H9 (cell line): ENCODE results near the gene CXorf66. TPM values are rescaled to one million over a fixed set of nuclear protein-coding genes. Genes with fewer than 3 reads are reported as not detected.

Experiments used
- DNase-seq: peaks from one replicate; pipeline ENCODE4 v3.0.0-alpha.2; 2017
- H2AFZ ChIP-seq: one replicate; pipeline ENCODE4 v1.6.1; 2013; ENCODE audit warnings: mild to moderate bottlenecking, low read length, control low read depth, moderate library complexity
- H2AK5ac ChIP-seq: 2 replicates; pipeline ENCODE4 v1.6.1; 2013; ENCODE audit warnings: low read length, control low read depth, mixed read lengths; ENCODE audit not compliant: insufficient read length
- H2BK120ac ChIP-seq: one replicate; pipeline ENCODE4 v1.6.1; 2013; ENCODE audit warnings: low read depth, mild to moderate bottlenecking, low read length, control low read depth, inconsistent platforms; ENCODE audit not compliant: poor library complexity, severe bottlenecking
- H2BK12ac ChIP-seq: 2 replicates; pipeline ENCODE4 v1.6.1; 2013; ENCODE audit warnings: low read length, control low read depth, mixed read lengths, low read depth; ENCODE audit not compliant: insufficient read length
- H2BK15ac ChIP-seq: 2 replicates; pipeline ENCODE4 v1.6.1; 2013; ENCODE audit warnings: low read depth, low read length, control low read depth
- H2BK20ac ChIP-seq: one replicate; pipeline ENCODE4 v1.6.1; 2013; ENCODE audit warnings: low read depth, mild to moderate bottlenecking, low read length, control low read depth, inconsistent platforms; ENCODE audit not compliant: poor library complexity, severe bottlenecking
- H2BK5ac ChIP-seq: 2 replicates; pipeline ENCODE4 v1.6.1; 2013; ENCODE audit warnings: low read length, control low read depth, mixed read lengths; ENCODE audit not compliant: insufficient read length
- H3K14ac ChIP-seq: 2 replicates; pipeline ENCODE4 v1.6.1; 2013; ENCODE audit warnings: low read length, control low read depth; ENCODE audit not compliant: insufficient read depth
- H3K18ac ChIP-seq: 2 replicates; pipeline ENCODE4 v1.6.1; 2013; ENCODE audit warnings: low read depth, mild to moderate bottlenecking, mixed read lengths, low read length, control low read depth; ENCODE audit not compliant: insufficient read length
- H3K23ac ChIP-seq: 2 replicates; pipeline ENCODE4 v1.6.1; 2013; ENCODE audit warnings: low read length, control low read depth, mixed read lengths, low read depth; ENCODE audit not compliant: insufficient read length
- H3K23me2 ChIP-seq: 2 replicates; pipeline ENCODE4 v1.6.1; 2013; ENCODE audit warnings: low read depth, mild to moderate bottlenecking, mixed read lengths, low read length, control low read depth; ENCODE audit not compliant: insufficient read length, poor library complexity, severe bottlenecking
- H3K27ac ChIP-seq: 2 replicates; pipeline ENCODE4 v1.5.1; 2013; ENCODE audit warnings: low read length, control low read depth, mixed read lengths, low read depth; ENCODE audit not compliant: insufficient read length
- H3K27me3 ChIP-seq: 2 replicates; pipeline ENCODE4 v1.6.1; 2013; ENCODE audit warnings: low read length, control low read depth, inconsistent platforms; ENCODE audit not compliant: insufficient read depth
- H3K4ac ChIP-seq: 2 replicates; pipeline ENCODE4 v1.6.1; 2013; ENCODE audit warnings: low read depth, mild to moderate bottlenecking, control low read depth, inconsistent platforms, low read length, moderate library complexity
- H3K4me1 ChIP-seq: 2 replicates; pipeline ENCODE4 v1.6.1; 2013; ENCODE audit warnings: low read length, control low read depth, inconsistent platforms; ENCODE audit not compliant: insufficient read depth
- H3K4me2 ChIP-seq: 2 replicates; pipeline ENCODE4 v1.6.1; 2013; ENCODE audit warnings: low read length, control low read depth, mixed read lengths; ENCODE audit not compliant: insufficient read length, insufficient read depth
- H3K56ac ChIP-seq: 2 replicates; pipeline ENCODE4 v1.6.1; 2013; ENCODE audit warnings: low read depth, mild to moderate bottlenecking, mixed read lengths, low read length, control low read depth; ENCODE audit not compliant: insufficient read length
- H3K79me1 ChIP-seq: 2 replicates; pipeline ENCODE4 v1.6.1; 2013; ENCODE audit warnings: low read depth, mild to moderate bottlenecking, moderate library complexity, low read length, control low read depth, inconsistent platforms; ENCODE audit not compliant: insufficient read depth, poor library complexity, severe bottlenecking
- H3K79me2 ChIP-seq: 2 replicates; pipeline ENCODE4 v1.6.1; 2013; ENCODE audit warnings: low read length, control low read depth, inconsistent platforms; ENCODE audit not compliant: insufficient read depth
- H3K9ac ChIP-seq: 2 replicates; pipeline ENCODE4 v1.6.1; 2013; ENCODE audit warnings: low read length, control low read depth, mixed read lengths; ENCODE audit not compliant: insufficient read length; ENCODE audit errors: extremely low read depth
- H3K9me3 ChIP-seq: one replicate; pipeline ENCODE4 v1.6.1; 2013; ENCODE audit warnings: low read depth, low read length, inconsistent platforms; ENCODE audit not compliant: control insufficient read depth
- H3T11ph ChIP-seq: one replicate; pipeline ENCODE4 v1.6.1; 2013; ENCODE audit warnings: mild to moderate bottlenecking, low read length, control low read depth, inconsistent platforms
- H4K20me1 ChIP-seq: one replicate; pipeline ENCODE4 v1.6.1; 2013; ENCODE audit not compliant: control insufficient read depth, insufficient read length, insufficient read depth
- H4K5ac ChIP-seq: 2 replicates; pipeline ENCODE4 v1.6.1; 2013; ENCODE audit warnings: low read depth, mild to moderate bottlenecking, mixed read lengths, low read length, control low read depth; ENCODE audit not compliant: insufficient read length
- H4K8ac ChIP-seq: replicated peaks from 2 replicates; pipeline ENCODE4 v1.6.1; 2013; ENCODE audit warnings: low read length, control low read depth, mixed read lengths, low read depth; ENCODE audit not compliant: insufficient read length
- H4K91ac ChIP-seq: 2 replicates; pipeline ENCODE4 v1.6.1; 2013; ENCODE audit warnings: low read depth, mild to moderate bottlenecking, moderate library complexity, mixed read lengths, low read length, control low read depth; ENCODE audit not compliant: insufficient read length
- H3K27ac Mint-ChIP-seq, 3 experiments: 2 replicates in 2 of 3; 3 replicates in 1 of 3; pipeline ENCODE4 v1.8.0; 2020 to 2021; ENCODE audit warnings: mixed read lengths in 3 of 3, mild to moderate bottlenecking in 1 of 3, moderate library complexity in 1 of 3
- H3K27me3 Mint-ChIP-seq: 2 replicates; pipeline ENCODE4 v1.8.0; 2021; ENCODE audit warnings: low read depth, mild to moderate bottlenecking, moderate library complexity, mixed read lengths
- H3K36me3 Mint-ChIP-seq, 3 experiments: 2 replicates in 2 of 3; 3 replicates in 1 of 3; pipeline ENCODE4 v1.8.0; 2020 to 2021; ENCODE audit warnings: low read depth in 3 of 3, mixed read lengths in 3 of 3; ENCODE audit not compliant: insufficient read depth in 1 of 3
- H3K4me1 Mint-ChIP-seq, 2 experiments: 2 replicates each; pipeline ENCODE4 v1.8.0; 2020; ENCODE audit warnings: mixed read lengths in 2 of 2
- H3K4me3 Mint-ChIP-seq, 2 experiments: 2 replicates in 1 of 2; 3 replicates in 1 of 2; pipeline ENCODE4 v1.8.0; 2020 to 2021; ENCODE audit warnings: mild to moderate bottlenecking in 2 of 2, mixed read lengths in 2 of 2, moderate library complexity in 1 of 2
- H3K9me3 Mint-ChIP-seq, 2 experiments: 2 replicates in 1 of 2; 3 replicates in 1 of 2; pipeline ENCODE4 v1.8.0; 2020; ENCODE audit warnings: mild to moderate bottlenecking in 2 of 2, mixed read lengths in 2 of 2, moderate library complexity in 1 of 2
- WGBS: extraction: QIAGEN DNeasy Blood & Tissue Kit; methylation state at CpG from one replicate; pipeline ENCODE4 v1.1.7; 2013; ENCODE audit warnings: missing lambda C conversion rate, low lambda C conversion rate, mixed read lengths; ENCODE audit not compliant: insufficient read length; ENCODE audit errors: extremely low coverage; 5-methylcytosine and 5-hydroxymethylcytosine counted together
- total RNA-seq: library from RNA; stranded (reverse); gene quantifications from 2 replicates; pipeline ENCODE4 v1.2.1, GENCODE V29; 2021
- TF ChIP-seq, protein P1 (sequence below): fragments of 200-600 bp; sonication (generic); conservative IDR thresholded peaks from 3 replicates; pipeline ENCODE4 v1.8.0; 2021; ENCODE audit warnings: antibody characterized with exemption, mild to moderate bottlenecking

CXorf66 gene
- total RNA-seq, 1 experiment from 2014 or later: not detected

DNA sequence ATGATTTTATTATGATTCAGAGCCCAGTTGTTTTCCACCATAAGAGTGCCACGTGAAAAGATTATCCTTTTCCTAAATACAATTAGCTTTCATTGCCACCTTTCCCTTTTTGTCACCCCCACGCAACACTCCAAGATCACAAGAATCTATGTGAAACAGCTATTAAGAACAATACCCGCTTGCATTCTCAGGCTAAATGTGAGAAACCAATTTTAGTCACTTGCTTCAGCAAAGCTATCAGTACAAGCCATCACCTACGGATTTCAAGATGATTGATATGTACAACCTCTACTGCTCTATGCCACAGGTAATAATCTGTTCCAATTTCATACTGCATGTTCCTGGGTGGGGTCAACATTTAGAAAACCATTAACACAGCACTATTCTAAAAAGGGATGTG, 34.9 kb downstream of the CXorf66 start:
- H3K27ac Mint-ChIP-seq: no peak overlapping the region
- H4K20me1 ChIP-seq: no peaks in the 10 kb centered on the region

More for the DNA sequence above, 34.9 kb downstream of the CXorf66 start:
- H3K9me3 ChIP-seq: no peaks in the 10 kb centered on the region
- DNase-seq: no peak
- no peak overlapping the region for H2AFZ ChIP-seq
- no peak overlapping the region for H2BK20ac ChIP-seq
- Mint-ChIP-seq H3K4me3 (peak overlapping the region; percentile 72 to 88), H3K4me1 (peaks cover 22 to 29% of the 10 kb centered on the region in 2 experiments), H3K9me3 (peaks cover 0 to 35% of the 10 kb centered on the region in 2 experiments; a peak in 3 of 5 replicates), H3K27me3 (no peaks in the 10 kb centered on the region), H3K36me3 (peaks cover 0 to 7% (median 0%) of the 10 kb centered on the region in 3 experiments; a peak in 2 of 7 replicates)
- H3K4me1 ChIP-seq: peaks cover 3% of the 10 kb centered on the region; the same call in 1 of the 2 replicates
- peaks cover 18% of the 10 kb centered on the region; the same call in 1 of the 2 replicates for H3K79me2 ChIP-seq
- no CpG with 5 or more reads among the region's 4 CpGs for WGBS
- H2BK15ac ChIP-seq: no peak overlapping the region
- no peak overlapping the region for H4K91ac ChIP-seq
- peak overlapping the region; percentile 41 for H3K9ac ChIP-seq
- no peak overlapping the region for H3K27ac ChIP-seq
- no peak overlapping the region for H3K23ac ChIP-seq
- H3K27me3 ChIP-seq: no peaks in the 10 kb centered on the region
- no peak overlapping the region for H3T11ph ChIP-seq
- H4K8ac ChIP-seq: no peak overlapping the region
- no peak overlapping the region for H2BK120ac ChIP-seq
- peak overlapping the region; percentile 93 for H3K4me2 ChIP-seq
- H3K56ac ChIP-seq: no peak overlapping the region
- TF ChIP-seq, protein P1, sequence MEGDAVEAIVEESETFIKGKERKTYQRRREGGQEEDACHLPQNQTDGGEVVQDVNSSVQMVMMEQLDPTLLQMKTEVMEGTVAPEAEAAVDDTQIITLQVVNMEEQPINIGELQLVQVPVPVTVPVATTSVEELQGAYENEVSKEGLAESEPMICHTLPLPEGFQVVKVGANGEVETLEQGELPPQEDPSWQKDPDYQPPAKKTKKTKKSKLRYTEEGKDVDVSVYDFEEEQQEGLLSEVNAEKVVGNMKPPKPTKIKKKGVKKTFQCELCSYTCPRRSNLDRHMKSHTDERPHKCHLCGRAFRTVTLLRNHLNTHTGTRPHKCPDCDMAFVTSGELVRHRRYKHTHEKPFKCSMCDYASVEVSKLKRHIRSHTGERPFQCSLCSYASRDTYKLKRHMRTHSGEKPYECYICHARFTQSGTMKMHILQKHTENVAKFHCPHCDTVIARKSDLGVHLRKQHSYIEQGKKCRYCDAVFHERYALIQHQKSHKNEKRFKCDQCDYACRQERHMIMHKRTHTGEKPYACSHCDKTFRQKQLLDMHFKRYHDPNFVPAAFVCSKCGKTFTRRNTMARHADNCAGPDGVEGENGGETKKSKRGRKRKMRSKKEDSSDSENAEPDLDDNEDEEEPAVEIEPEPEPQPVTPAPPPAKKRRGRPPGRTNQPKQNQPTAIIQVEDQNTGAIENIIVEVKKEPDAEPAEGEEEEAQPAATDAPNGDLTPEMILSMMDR: no peak
- no peak overlapping the region for H3K18ac ChIP-seq
- no peak overlapping the region for H2BK5ac ChIP-seq
- H3K14ac ChIP-seq: no peak overlapping the region
- no peaks in the 10 kb centered on the region for H3K79me1 ChIP-seq
- no peak overlapping the region for H2BK12ac ChIP-seq
- peaks cover 7% of the 10 kb centered on the region for H3K23me2 ChIP-seq
- no peak overlapping the region for H4K5ac ChIP-seq
- no peak overlapping the region for H3K4ac ChIP-seq
- no peak overlapping the region for H2AK5ac ChIP-seq
